Natural killer cell treated with Interleukin-12 subunit alpha and Interleukin-12 subunit beta and Interleukin-15 and Interleukin-18, amount 100 ng/mL, for 72 hours (primary cell): Measurements from ENCODE around the gene UNKL. TPM values are rescaled to one million over a fixed set of nuclear protein-coding genes. Genes with fewer than 3 reads are reported as not detected.

Experiments used
- ATAC-seq, 2 donors: fragments of 150-1000 bp; cut with Tn5 transposase in 1 of 2; sonication (Bioruptor Pico), chemical (Tn5 transposase) in 1 of 2; 2 replicates each; pipeline ENCODE4 v1.10.0; 2021
- DNase-seq: peaks from one replicate; pipeline ENCODE4 v3.0.0; 2022; ENCODE audit warnings: low spot score
- H3K27ac Mint-ChIP-seq, 2 donors: 1 replicate in 1 of 2; 2 replicates in 1 of 2; pipeline ENCODE4 v1.8.0; 2022; ENCODE audit warnings: mixed read lengths in 2 of 2, mild to moderate bottlenecking in 1 of 2, moderate library complexity in 1 of 2
- H3K27me3 Mint-ChIP-seq, 2 donors: 1 replicate in 1 of 2; 2 replicates in 1 of 2; pipeline ENCODE4 v1.8.0; 2022; ENCODE audit warnings: mixed read lengths in 2 of 2
- H3K36me3 Mint-ChIP-seq: one replicate; pipeline ENCODE4 v1.8.0; 2022; ENCODE audit warnings: mixed read lengths
- H3K4me1 Mint-ChIP-seq, 2 donors: 1 replicate in 1 of 2; 2 replicates in 1 of 2; pipeline ENCODE4 v1.8.0; 2022; ENCODE audit warnings: low read depth in 2 of 2, mixed read lengths in 2 of 2, mild to moderate bottlenecking in 1 of 2
- H3K4me3 Mint-ChIP-seq: one replicate; pipeline ENCODE4 v1.8.0; 2022; ENCODE audit warnings: mixed read lengths
- H3K9me3 Mint-ChIP-seq: 2 replicates; pipeline ENCODE4 v1.8.0; 2022; ENCODE audit warnings: mixed read lengths
- total RNA-seq, 2 donors: library from RNA; stranded (reverse); gene quantifications; one replicate each; pipeline ENCODE4 v1.2.3, GENCODE V29; 2022

UNKL gene
- total RNA-seq, 2 donors from 2014 or later: 25.4 to 72.1 TPM

DNA sequence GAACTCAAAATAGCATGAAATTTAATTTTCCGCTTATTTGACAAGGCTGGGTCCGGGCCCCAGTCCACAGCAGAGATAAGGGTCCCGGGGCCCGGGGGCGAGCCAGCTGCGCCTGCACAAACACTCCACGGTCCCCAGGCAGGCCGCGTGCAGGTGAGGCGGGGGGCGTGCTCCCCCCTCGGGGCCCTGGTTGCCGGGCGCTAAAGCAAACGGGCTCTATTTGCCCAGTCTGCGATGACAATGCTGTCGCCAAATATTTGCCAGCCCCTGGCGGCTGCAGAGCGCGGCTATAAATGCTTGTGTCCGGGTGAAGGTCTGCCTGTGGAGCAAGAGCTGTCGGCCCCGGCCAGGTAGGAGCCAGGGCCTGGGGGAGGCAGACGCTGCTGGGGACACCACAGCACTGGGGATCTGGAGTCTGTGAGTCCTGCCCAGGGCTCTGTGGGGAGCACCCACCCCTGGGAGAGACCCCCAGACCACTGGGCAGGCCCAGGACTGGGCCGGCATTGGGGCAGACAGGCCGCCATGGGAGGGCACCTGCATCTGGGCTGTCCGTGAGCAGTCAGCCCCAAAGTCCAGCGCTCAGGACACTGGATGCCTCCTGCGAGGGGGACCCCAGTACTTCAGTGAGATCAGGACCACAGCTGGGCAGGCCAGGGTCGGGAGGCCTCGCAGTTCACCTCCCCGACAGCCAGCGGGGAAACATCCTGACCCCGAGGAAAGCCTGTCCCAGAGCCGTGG lies 16.4 kb upstream of the UNKL start, which contains the start of gene PERCC1:
TSS of gene PERCC1 (plus strand) at position 320 of the 738 bp plus-strand sequence. CDS start 1,516 bp downstream, outside the sequence.
- Mint-ChIP-seq H3K36me3 (no peaks in the 10 kb centered on the region), H3K27ac (peak within 1 kb of the TSS in 1 of 2 donors; percentile 35), H3K4me3 (no peak within 1 kb of the TSS), H3K9me3 (no peaks in the 10 kb centered on the region), H3K4me1 (no peaks in the 10 kb centered on the region), H3K27me3 (no peaks in the 10 kb centered on the region)
- no peak for ATAC-seq
- DNase-seq: no peak

DNA sequence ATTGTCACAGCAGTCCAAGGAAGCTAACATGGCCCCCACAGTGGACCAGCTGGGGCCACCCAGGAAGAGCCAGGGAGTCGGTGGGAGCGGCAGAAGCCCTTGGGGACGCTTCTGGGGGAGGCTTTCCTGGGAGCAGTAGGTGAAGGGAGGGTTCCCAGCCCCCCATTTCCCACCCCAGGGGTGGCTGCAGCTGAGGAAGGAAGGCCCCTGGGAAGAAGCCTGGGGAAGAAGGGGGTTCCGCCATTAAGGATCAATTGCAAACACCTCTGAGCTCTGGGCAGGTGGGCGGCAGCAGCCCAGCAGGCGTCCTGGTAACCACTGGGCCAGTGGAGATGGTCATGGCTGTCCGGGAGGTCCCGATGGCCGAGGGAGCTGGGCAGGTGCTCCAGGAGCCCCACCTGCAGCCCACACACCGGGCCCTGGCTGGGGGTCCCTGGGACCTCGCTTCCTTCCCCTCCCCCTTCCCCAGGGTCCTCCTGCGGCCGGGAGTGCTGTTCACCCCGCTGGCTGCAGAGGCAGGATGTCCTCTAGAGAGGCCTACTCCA lies 15.8 kb upstream of the UNKL start:
- DNase-seq (no peak), ATAC-seq (no peak)
- Mint-ChIP-seq H3K36me3 (no peaks in the 10 kb centered on the region), H3K27ac (no peak overlapping the region), H3K9me3 (no peaks in the 10 kb centered on the region), H3K4me3 (no peak overlapping the region), H3K4me1 (no peaks in the 10 kb centered on the region), H3K27me3 (no peaks in the 10 kb centered on the region)

GRCh38 chr16:1429631-1430030 lies 15.1 kb upstream of the UNKL start:
- H3K4me3 Mint-ChIP-seq: no peak overlapping the region
- no peaks in the 10 kb centered on the region for H3K4me1 Mint-ChIP-seq
- DNase-seq (no peak), ATAC-seq (no peak)
- H3K9me3 Mint-ChIP-seq: no peaks in the 10 kb centered on the region
- H3K27ac Mint-ChIP-seq: no peak overlapping the region
- H3K36me3 Mint-ChIP-seq: no peaks in the 10 kb centered on the region
- H3K27me3 Mint-ChIP-seq: no peaks in the 10 kb centered on the region

- DNase-seq: no peak
- no peaks in the 10 kb centered on the region for H3K9me3 Mint-ChIP-seq
- no peaks in the 10 kb centered on the region for H3K4me1 Mint-ChIP-seq
- no peaks in the 10 kb centered on the region for H3K36me3 Mint-ChIP-seq
- H3K4me3 Mint-ChIP-seq: no peak overlapping the region
- no peak for ATAC-seq
- H3K27ac Mint-ChIP-seq: no peak overlapping the region
- H3K27me3 Mint-ChIP-seq: no peaks in the 10 kb centered on the region
These were observed 14.5 kb upstream of the UNKL start for GRCh38 chr16:1429012-1429411.

GRCh38 chr16:1428511-1428910 lies 14.0 kb upstream of the UNKL start:
- Mint-ChIP-seq H3K4me3 (no peak overlapping the region), H3K36me3 (no peaks in the 10 kb centered on the region), H3K9me3 (no peaks in the 10 kb centered on the region), H3K4me1 (no peaks in the 10 kb centered on the region), H3K27ac (no peak overlapping the region), H3K27me3 (no peaks in the 10 kb centered on the region)
- ATAC-seq: peak; percentile 47 to 76
- DNase-seq: no peak

DNA sequence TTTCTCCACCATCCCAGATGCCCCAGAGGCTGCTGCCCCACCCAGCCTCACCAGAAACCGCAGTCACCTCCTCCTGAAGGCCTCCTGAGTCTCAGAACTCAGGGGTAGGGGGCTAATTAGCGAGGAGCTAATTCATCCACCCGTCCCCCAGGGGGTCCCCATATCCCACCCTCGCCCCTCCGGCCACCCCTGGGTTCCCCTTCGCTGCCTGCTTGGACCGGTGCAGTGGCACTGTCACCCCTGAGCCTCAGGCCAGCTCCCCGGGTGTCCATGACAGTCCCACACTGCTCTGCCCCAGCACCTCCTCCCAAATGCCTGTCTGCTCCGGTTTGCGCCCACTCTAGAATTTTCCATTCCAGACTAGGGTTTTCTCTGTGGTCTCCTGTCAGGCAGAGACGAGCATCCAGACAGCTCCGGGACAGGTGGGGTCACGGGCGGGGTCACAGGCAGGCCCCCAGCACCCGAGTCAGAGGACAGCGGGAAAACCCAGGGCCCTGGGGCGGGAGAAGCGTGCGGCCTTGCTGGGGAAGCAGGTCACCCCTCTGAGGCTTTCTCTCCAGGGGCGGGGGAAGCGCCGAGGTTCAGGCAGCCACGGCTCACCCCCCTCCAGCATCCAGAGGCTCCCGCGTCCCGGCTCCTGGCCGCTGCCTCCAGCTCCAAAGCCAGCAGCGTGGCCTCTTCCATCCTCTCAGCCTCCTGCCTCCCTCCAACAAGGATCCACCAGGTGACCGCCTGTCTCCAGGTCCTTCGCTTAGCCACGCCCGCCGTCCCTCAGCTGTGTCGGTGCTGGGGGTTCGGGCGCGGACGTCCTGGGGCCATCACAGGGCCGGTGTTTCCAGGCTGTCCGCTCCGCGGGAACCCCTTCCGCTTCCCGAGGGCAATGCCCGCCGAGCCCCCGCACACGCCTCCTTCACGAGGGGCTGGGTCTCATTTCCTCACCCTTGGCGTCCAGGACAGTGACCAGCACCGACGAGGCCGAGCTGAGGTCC lies 13.3 kb upstream of the UNKL start:
- no peaks in the 10 kb centered on the region for H3K27me3 Mint-ChIP-seq
- H3K36me3 Mint-ChIP-seq: no peaks in the 10 kb centered on the region
- no peaks in the 10 kb centered on the region for H3K4me1 Mint-ChIP-seq
- no peak overlapping the region for H3K4me3 Mint-ChIP-seq
- ATAC-seq: no peak
- no peaks in the 10 kb centered on the region for H3K9me3 Mint-ChIP-seq
- no peak for DNase-seq
- no peak overlapping the region for H3K27ac Mint-ChIP-seq

DNA sequence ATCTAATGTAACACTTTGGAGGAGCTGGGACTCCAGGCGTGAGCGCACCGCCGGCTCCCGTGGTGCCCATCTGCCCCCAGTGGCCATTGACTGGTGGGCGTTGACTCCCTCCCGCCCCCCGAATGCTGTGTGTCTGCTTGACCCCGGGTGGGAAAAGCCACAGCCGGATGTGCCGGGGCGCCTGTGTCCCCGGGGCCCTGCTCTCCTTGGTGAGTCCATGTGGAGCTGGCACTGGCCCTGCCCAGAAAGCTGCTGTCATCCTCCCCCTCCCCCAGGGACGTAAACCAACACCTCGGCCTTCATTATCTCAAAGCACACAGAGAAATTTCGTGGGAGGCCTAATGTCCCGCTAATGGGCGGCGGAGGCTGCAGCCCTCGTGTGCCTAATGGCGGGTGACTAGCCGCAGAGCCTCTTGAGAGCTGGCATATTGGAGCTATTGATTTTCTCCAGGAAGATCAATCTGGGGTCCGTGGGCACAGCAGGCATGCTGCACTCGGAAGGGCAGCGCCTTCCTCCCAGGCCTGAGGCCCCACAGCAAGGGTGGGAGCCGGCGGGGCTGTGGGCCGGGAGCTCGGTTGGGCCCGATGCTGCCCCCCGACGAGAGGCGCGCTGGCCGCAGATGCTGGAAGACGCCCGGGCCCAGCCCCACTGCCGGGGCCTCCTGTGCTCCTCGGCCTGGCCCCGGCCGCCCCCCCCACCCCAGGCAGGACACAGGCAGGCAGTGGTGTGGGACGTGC lies 12.4 kb upstream of the UNKL start:
- Mint-ChIP-seq H3K27me3 (no peaks in the 10 kb centered on the region), H3K4me3 (no peak overlapping the region), H3K36me3 (no peaks in the 10 kb centered on the region), H3K9me3 (no peaks in the 10 kb centered on the region), H3K4me1 (peaks cover 0 to 4% of the 10 kb centered on the region in 2 donors), H3K27ac (no peak overlapping the region)
- DNase-seq (no peak), ATAC-seq (no peak)

- H3K27ac Mint-ChIP-seq: no peak overlapping the region
- DNase-seq: no peak
These were observed 11.3 kb upstream of the UNKL start for GRCh38 chr16:1425616-1426370.

DNA sequence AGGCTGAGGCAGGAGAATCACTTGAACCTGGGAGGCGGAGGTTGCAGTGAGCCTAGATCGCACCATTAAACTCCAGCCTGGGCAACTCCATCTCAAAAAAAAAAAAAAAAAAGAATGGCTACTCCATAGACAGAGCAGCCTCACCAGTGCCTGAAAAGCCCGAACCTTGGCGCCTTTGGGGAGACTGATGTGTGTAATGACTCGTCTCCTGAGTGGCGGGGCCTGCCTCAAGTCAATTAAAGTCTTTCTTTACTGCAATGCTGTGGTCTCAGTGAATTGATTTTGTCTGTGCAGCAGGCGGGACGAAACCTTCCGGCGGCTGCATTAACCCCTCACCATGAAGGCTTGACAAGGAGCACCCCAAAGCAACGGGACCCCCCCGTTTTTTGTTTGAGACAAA lies 9.5 kb upstream of the UNKL start:
- Mint-ChIP-seq H3K4me3 (no peak overlapping the region), H3K4me1 (peaks cover 0 to 11% of the 10 kb centered on the region in 2 donors), H3K9me3 (no peaks in the 10 kb centered on the region), H3K36me3 (no peaks in the 10 kb centered on the region), H3K27me3 (no peaks in the 10 kb centered on the region), H3K27ac (no peak overlapping the region)
- no peak for ATAC-seq
- no peak for DNase-seq

More at GRCh38 chr16:1425616-1426370, 11.3 kb upstream of the UNKL start:
- ATAC-seq: no peak
- Mint-ChIP-seq H3K27me3 (no peaks in the 10 kb centered on the region), H3K4me3 (no peak overlapping the region), H3K9me3 (no peaks in the 10 kb centered on the region), H3K4me1 (peaks cover 0 to 8% of the 10 kb centered on the region in 2 donors), H3K36me3 (no peaks in the 10 kb centered on the region)

- Mint-ChIP-seq H3K4me1 (peaks cover 0 to 11% of the 10 kb centered on the region in 2 donors), H3K27ac (peak overlapping the region; percentile 90 to 99), H3K27me3 (no peaks in the 10 kb centered on the region), H3K9me3 (no peaks in the 10 kb centered on the region), H3K36me3 (no peaks in the 10 kb centered on the region), H3K4me3 (peak overlapping the region; percentile 84)
- DNase-seq (no peak), ATAC-seq (no peak)
These were observed 7.6 kb upstream of the UNKL start for GRCh38 chr16:1422076-1422475.

DNA sequence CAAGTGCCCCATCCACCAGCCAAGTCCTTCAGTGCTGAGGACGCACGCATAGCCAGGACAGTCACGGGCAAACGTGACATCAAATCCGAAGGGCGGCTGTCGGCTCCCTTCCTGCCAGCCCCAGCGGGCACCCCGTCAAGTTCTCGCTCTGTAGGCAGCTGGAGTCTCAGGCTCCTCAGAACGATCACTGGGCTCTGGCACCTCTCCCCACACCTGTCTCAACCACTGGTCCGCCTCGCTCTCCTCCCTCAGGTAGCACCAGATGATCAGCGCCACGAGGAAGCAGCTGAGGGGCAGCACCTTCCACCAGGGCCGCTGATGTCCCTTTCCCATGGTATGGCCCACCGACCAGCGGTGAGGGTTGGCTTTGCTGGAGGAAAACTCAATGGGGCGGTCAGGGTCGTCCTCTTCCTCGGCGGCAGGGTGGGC lies 5.6 kb upstream of the UNKL start:
- Mint-ChIP-seq H3K27ac (peak overlapping the region; percentile 90 to 99), H3K27me3 (no peaks in the 10 kb centered on the region), H3K4me3 (peak overlapping the region; percentile 84), H3K4me1 (peaks cover 0 to 16% of the 10 kb centered on the region in 2 donors), H3K9me3 (no peaks in the 10 kb centered on the region), H3K36me3 (no peaks in the 10 kb centered on the region)
- no peak for DNase-seq
- no peak for ATAC-seq

DNA sequence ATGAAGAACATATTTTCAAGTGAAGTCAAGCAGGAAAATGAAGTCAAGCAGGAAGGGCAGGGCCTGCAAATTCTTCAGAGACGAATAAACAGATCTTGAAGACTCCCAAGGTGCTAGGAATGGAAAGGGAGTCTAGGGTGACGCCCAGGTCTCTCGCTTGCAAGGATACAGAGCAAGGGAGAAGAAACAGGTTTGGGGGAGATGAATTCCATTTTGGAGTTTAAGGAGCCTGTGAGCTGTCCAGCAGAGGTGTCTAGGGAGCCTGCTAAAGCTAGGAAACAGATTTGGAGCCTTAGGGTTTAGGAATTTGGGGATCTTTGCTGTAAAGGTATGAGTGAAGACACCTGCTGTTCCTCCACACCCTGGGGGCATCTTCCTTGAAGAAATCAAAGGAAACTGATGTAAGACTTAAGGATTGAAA lies 2.0 kb upstream of the UNKL start:
- Mint-ChIP-seq H3K4me3 (no peak overlapping the region), H3K9me3 (no peaks in the 10 kb centered on the region), H3K27ac (peak overlapping the region in 1 of 2 donors; percentile 21), H3K4me1 (peaks cover 0 to 14% of the 10 kb centered on the region in 2 donors), H3K36me3 (no peaks in the 10 kb centered on the region), H3K27me3 (no peaks in the 10 kb centered on the region)
- no peak for DNase-seq
- ATAC-seq: no peak
